SK-N-MC (cell line): ENCODE measurements around the gene KCNQ1.

Experiments used
- EZH2 ChIP-seq: fragments of 200-600 bp; sonication (generic); IDR thresholded peaks from one replicate; pipeline ENCODE4 v1.6.1; 2017; ENCODE audit warnings: antibody characterized with exemption
- POLR2AphosphoS5 ChIP-seq: IDR thresholded peaks from 2 replicates; pipeline ENCODE4 v1.6.1; 2012; ENCODE audit warnings: mild to moderate bottlenecking, low read depth, low read length, borderline replicate concordance

DNA sequence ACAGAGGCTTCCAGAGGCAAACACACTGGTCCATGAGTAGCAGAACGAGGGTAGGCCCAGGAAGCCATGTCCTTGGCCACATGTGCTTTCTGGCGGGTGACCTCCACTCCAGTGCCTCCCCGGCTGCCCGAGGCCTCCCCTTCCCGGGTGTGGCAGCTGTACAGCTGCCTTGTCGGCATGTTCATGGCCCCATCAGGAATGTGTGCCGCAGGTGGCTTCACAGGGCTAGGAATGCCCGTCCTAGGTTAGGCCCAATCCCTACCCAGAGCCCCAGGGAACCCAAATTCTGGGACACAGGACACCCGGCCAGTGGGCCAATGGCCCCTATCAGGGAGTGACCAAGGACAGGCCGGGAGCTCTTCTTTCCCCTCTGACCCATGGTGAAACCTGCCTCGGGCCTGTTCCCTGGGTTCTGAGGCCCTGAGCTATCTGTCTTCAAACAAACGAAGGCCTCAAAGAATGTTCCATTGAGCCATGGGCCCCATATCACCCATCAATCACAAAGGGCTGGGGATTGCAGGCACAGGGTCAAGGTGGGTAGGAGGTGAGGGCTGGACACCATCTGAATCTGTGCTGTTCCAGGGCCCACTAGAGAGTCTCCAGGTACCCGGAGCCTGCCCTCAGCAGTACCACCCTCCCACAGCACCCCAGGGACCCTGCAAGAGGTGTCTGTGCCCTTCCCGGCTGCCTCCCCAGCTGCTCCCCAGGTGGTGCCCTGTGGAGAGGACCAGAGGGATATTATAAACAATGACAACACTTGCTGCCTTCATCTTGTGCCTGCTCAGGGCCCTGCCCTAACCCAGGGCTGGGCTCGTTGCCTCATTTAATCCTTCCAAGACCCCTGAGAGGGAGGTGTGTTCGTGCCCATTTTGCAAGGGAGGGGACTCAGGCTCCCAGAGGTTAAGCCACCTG, 444.8 kb downstream of the KCNQ1 start:
- TF ChIP-seq POLR2AphosphoS5 (no peak), EZH2 (no peak)
